Sigmoid colon (tissue), 7 donors: Measurements from ENCODE around the gene SFT2D3. TPM values are rescaled to one million over a fixed set of nuclear protein-coding genes. Genes with fewer than 3 reads are reported as not detected.
"Not testable (repeated sequence)": the region's sequence is repeated elsewhere in the genome, so short reads cannot be mapped to it uniquely, and the experiment has no call there.

Experiments used
- DNase-seq: peaks from one replicate; pipeline ENCODE4 v3.0.0-alpha.2; 2019
- H3K27ac ChIP-seq, 4 donors: fragments of 200-600 bp; sonication (generic); one replicate each; pipeline ENCODE4 v1.5.1; 2016 to 2019; ENCODE audit warnings: mild to moderate bottlenecking in 1 of 4
- H3K27me3 ChIP-seq, 3 donors: fragments of 200-600 bp; sonication (generic); one replicate each; pipeline ENCODE4 v1.5.1; 2019; ENCODE audit warnings: mild to moderate bottlenecking in 1 of 3
- H3K36me3 ChIP-seq, 4 donors: fragments of 200-600 bp; sonication (generic); one replicate each; pipeline ENCODE4 v1.5.1; 2016 to 2019
- H3K4me1 ChIP-seq, 4 donors: fragments of 200-600 bp; sonication (generic); one replicate each; pipeline ENCODE4 v1.5.1; 2017 to 2019
- H3K4me3 ChIP-seq, 4 donors: fragments of 200-600 bp; sonication (generic); one replicate each; pipeline ENCODE4 v1.5.1; 2017 to 2019; ENCODE audit warnings: mild to moderate bottlenecking in 2 of 4, moderate library complexity in 1 of 4
- H3K9me3 ChIP-seq, 4 donors: fragments of 200-600 bp in 3 of 4; sonication (generic) in 3 of 4; one replicate each; pipeline versions ENCODE4 v1.5.1 to v1.6.1; 2013 to 2019
- EP300 ChIP-seq, 4 donors: sonication (generic); formaldehyde crosslinking; IDR thresholded peaks; one replicate each; pipeline ENCODE4 v1.6.1; 2017; ENCODE audit warnings: antibody characterized with exemption in 4 of 4
- POLR2A ChIP-seq, 2 donors: fragments of 450-650 bp; IDR thresholded peaks; one replicate each; pipeline ENCODE4 v1.6.1; 2016; ENCODE audit warnings: antibody characterized with exemption in 2 of 2, mild to moderate bottlenecking in 2 of 2, moderate library complexity in 2 of 2
- POLR2AphosphoS5 ChIP-seq, 4 donors: sonication (generic); formaldehyde crosslinking; IDR thresholded peaks; one replicate each; pipeline ENCODE4 v1.6.1; 2017; ENCODE audit warnings: antibody characterized with exemption in 4 of 4
- WGBS, 2 donors: extraction: QIAGEN DNeasy Blood & Tissue Kit; methylation state at CpG; one replicate each; pipeline ENCODE4 v1.1.7; 2013; 5-methylcytosine and 5-hydroxymethylcytosine counted together
- intact Hi-C: fragments of 100-400 bp; cut with DNase I; formaldehyde crosslinking; loops from one replicate; pipeline ENCODE4 v1.15.1; 2023
- polyA plus RNA-seq, 3 donors: library from polyadenylated mRNA; stranded (reverse); fragments of 200-250 nt; gene quantifications; one replicate each; pipeline ENCODE4 v1.2.3, GENCODE V29; 2013
- total RNA-seq, 4 donors: library from RNA; depleted of rRNA; stranded (reverse); fragments of >200 nt; gene quantifications; one replicate each; pipeline ENCODE4 v1.1.0, GENCODE V29; 2016
- TF ChIP-seq, protein P1 (sequence below), 4 experiments: fragments of 450-650 bp in 3 of 4; fragments of 200-600 bp in 1 of 4; IDR thresholded peaks; one replicate each; pipeline ENCODE4 v1.5.1; 2016 to 2019; ENCODE audit warnings: antibody characterized with exemption in 4 of 4, mild to moderate bottlenecking in 3 of 4, moderate library complexity in 2 of 4
- donor health status: healthy with polysubstance abuse.
- donor health status: Bipolar disorder and iron deficiency.
- donor health status: healthy.

Gene SFT2D3
- total and polyA plus RNA-seq, 7 donors = 1.4 to 8.6 (median 6.5) TPM

DNA sequence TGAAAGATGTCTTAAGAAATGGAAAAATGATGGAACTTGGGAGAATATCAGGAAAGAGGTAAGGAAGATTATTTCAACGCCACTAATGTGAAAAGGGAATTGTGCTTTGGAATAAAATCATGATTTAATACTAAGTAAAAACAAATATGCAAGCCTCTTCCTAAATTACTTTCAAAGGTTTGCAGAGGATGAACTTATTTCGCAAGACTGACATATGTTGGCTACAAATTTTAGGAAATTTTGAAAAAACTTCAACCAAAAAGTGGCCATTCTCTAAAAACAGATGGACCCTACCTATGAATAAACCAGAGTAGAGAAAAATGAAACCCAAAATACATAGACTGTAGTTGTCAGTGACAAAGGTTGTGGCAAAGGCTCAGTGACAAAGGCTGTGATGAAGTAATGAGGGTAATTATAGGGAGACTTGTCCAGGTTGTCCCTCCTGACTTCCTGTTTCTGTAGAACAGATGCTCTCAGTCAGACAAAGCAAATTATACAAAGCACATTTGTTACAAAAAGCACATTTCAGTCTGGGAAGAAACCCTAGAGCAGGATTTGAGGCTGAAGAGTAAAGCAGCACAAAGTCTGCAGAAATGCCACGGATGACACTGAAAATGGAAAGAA lies 39.5 kb downstream of the SFT2D3 start:
- TF ChIP-seq POLR2AphosphoS5 (IDR thresholded peaks at IDR 0.05) (no peak), EP300 (IDR thresholded peaks at IDR 0.05) (no peak), POLR2A (IDR thresholded peaks at IDR 0.05) (no peak)
- TF ChIP-seq, protein P1, sequence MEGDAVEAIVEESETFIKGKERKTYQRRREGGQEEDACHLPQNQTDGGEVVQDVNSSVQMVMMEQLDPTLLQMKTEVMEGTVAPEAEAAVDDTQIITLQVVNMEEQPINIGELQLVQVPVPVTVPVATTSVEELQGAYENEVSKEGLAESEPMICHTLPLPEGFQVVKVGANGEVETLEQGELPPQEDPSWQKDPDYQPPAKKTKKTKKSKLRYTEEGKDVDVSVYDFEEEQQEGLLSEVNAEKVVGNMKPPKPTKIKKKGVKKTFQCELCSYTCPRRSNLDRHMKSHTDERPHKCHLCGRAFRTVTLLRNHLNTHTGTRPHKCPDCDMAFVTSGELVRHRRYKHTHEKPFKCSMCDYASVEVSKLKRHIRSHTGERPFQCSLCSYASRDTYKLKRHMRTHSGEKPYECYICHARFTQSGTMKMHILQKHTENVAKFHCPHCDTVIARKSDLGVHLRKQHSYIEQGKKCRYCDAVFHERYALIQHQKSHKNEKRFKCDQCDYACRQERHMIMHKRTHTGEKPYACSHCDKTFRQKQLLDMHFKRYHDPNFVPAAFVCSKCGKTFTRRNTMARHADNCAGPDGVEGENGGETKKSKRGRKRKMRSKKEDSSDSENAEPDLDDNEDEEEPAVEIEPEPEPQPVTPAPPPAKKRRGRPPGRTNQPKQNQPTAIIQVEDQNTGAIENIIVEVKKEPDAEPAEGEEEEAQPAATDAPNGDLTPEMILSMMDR (IDR thresholded peaks at IDR 0.05) = no peak
- no peak for DNase-seq
- Histone ChIP-seq H3K4me1 (peaks cover 0 to 8% (median 2%) of the 10 kb centered on the region in 4 donors), H3K27me3 (no peaks in the 10 kb centered on the region), H3K4me3 (no peak overlapping the region), H3K27ac (no peak overlapping the region), H3K9me3 (no peaks in the 10 kb centered on the region), H3K36me3 (peaks cover 0 to 12% (median 1%) of the 10 kb centered on the region in 4 donors)
- WGBS, 2 donors = 85 to 92% methylated on average over 3 of the region's 3 CpGs
- intact Hi-C loops = no loop called here

DNA sequence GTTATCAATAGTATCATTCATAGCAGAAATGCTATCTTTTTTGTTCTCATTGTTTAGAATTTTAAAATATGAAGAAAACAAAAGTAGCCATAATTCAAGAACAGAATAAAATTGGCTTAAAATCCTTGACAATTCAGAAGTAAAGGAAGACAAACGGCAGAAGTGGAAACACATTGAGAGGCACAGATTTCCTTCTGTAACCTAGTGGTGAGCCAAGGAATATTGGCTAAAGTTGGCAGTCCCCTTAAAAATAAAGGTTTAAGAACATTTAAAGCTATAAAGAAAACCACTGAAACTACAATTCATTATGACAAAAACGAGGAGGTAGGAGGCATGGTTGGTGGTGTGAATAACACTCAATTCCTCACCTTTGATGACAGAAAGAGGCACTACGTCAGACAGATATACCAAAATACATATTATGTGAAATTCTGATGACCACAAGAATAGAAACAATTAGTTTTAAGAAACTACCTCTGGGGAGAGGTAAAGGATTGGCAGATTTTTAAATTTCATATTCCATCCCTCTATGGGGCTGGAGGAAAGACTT lies 42.3 kb downstream of the SFT2D3 start:
- Histone ChIP-seq H3K4me3 (no peak overlapping the region), H3K9me3 (no peaks in the 10 kb centered on the region), H3K27me3 (no peaks in the 10 kb centered on the region), H3K27ac (no peak overlapping the region), H3K36me3 (peaks cover 0 to 16% (median 0%) of the 10 kb centered on the region in 4 donors), H3K4me1 (peaks cover 0 to 17% (median 7%) of the 10 kb centered on the region in 4 donors)
- TF ChIP-seq POLR2AphosphoS5 (IDR thresholded peaks at IDR 0.05) (no peak), POLR2A (IDR thresholded peaks at IDR 0.05) (no peak), EP300 (IDR thresholded peaks at IDR 0.05) (no peak)
- TF ChIP-seq, protein P1 (IDR thresholded peaks at IDR 0.05) = no peak
- no peak for DNase-seq
- WGBS, 2 donors = 79% methylated on average over 3 of the region's 3 CpGs
- intact Hi-C loops = no loop called here

DNA sequence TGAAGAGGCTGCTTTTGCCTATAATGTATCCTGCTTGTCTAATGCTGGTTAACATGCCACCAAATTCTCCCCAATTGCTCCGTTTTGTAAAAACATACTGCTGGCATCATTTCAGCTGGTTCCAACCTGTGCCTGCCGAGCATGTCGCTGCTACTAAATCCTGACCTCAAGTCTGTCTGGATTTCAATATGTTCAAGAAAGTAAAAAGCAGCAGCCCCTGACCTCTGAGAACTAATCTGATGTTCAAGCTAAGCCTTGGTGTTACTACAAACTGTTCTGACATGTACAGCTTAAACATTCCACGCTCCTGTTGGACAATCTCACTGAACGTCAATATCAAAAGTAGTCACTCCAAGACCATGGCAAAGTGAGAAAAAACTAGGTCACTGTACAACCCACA lies 46.3 kb downstream of the SFT2D3 start:
- Histone ChIP-seq H3K9me3 (no peaks in the 10 kb centered on the region), H3K27ac (no peak overlapping the region), H3K27me3 (no peaks in the 10 kb centered on the region), H3K4me3 (no peak overlapping the region), H3K36me3 (peaks cover 0 to 16% (median 0%) of the 10 kb centered on the region in 4 donors), H3K4me1 (peaks cover 0 to 17% (median 7%) of the 10 kb centered on the region in 4 donors)
- TF ChIP-seq POLR2AphosphoS5 (IDR thresholded peaks at IDR 0.05) = no peak
- TF ChIP-seq, protein P1 (IDR thresholded peaks at IDR 0.05) = no peak
- TF ChIP-seq POLR2A (IDR thresholded peaks at IDR 0.05) = no peak
- no peak for TF ChIP-seq EP300 (IDR thresholded peaks at IDR 0.05)
- 96 to 97% methylated on average over 5 of the region's 5 CpGs for WGBS, 2 donors
- intact Hi-C loops = no loop called here
- DNase-seq = no peak

DNA sequence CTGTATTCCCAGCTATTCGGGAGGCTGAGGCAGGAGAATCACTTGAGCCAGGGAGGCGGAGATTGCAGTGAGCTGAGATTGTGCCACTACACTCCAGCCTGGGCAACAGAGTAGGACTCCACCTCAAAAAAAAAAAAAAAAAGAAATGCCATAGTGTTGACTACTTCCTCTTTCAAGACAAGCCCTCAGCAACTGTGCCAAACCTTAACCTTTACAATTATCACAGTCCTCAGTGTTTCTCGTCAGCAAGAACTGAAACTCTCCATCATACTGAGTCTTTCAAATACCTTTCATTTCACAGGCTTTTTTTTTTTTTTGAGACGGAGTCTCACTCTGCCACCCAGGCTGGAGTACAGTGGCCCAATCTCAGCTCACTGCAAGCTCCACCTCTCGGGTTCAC lies 48.2 kb downstream of the SFT2D3 start:
- H3K27me3 ChIP-seq, DNase-seq, H3K9me3 ChIP-seq, intact Hi-C loops, H3K36me3 ChIP-seq, H3K4me3 ChIP-seq: not testable (repeated sequence)
- WGBS, 2 donors = 73 to 83% methylated on average over 5 of the region's 5 CpGs
- peak overlapping the region in 1 of 4 donors; percentile 38 for H3K27ac ChIP-seq
- peaks cover 0 to 17% (median 7%) of the 10 kb centered on the region in 4 donors for H3K4me1 ChIP-seq

DNA sequence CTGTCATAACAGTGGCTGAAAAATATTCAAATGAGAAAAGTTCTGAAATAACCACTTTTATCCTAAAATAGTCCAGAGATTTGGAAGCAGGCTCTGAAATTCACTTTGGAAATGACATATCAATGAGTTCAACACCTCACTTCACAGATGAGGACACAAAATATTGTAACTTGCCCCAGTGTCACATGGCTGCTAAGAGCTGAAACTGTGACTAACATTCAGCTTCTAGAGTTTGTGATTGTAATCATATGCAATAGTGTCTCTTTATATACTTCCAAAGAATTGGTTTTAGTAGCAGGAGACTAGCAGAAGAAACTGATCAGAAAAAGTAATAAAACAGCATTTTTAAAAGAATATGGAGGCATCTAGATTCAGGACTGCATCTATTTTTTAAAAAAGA lies 52.1 kb downstream of the SFT2D3 start:
- intact Hi-C loops = no loop called here
- no peak for DNase-seq
- Histone ChIP-seq H3K36me3 (peaks cover 0 to 20% (median 0%) of the 10 kb centered on the region in 4 donors), H3K27ac (no peak overlapping the region), H3K9me3 (no peaks in the 10 kb centered on the region), H3K27me3 (no peaks in the 10 kb centered on the region), H3K4me3 (no peak overlapping the region), H3K4me1 (no peaks in the 10 kb centered on the region)
- TF ChIP-seq EP300 (IDR thresholded peaks at IDR 0.05) (no peak), POLR2A (IDR thresholded peaks at IDR 0.05) (no peak), POLR2AphosphoS5 (IDR thresholded peaks at IDR 0.05) (no peak)
- TF ChIP-seq, protein P1 (IDR thresholded peaks at IDR 0.05) = no peak
